B cell (primary cell): ENCODE results near the gene LRP1.

Experiments used
- EZH2 ChIP-seq: IDR thresholded peaks from 2 replicates; pipeline ENCODE4 v1.6.1; 2012; ENCODE audit warnings: borderline replicate concordance, low read depth, mild to moderate bottlenecking, moderate library complexity, low read length; ENCODE audit not compliant: insufficient read depth, poor library complexity, severe bottlenecking
- TF ChIP-seq, protein P1 (sequence below): fragments of 200-600 bp; IDR thresholded peaks from one replicate; pipeline ENCODE4 v1.8.0; 2022; ENCODE audit warnings: antibody characterized with exemption, mild to moderate bottlenecking

DNA sequence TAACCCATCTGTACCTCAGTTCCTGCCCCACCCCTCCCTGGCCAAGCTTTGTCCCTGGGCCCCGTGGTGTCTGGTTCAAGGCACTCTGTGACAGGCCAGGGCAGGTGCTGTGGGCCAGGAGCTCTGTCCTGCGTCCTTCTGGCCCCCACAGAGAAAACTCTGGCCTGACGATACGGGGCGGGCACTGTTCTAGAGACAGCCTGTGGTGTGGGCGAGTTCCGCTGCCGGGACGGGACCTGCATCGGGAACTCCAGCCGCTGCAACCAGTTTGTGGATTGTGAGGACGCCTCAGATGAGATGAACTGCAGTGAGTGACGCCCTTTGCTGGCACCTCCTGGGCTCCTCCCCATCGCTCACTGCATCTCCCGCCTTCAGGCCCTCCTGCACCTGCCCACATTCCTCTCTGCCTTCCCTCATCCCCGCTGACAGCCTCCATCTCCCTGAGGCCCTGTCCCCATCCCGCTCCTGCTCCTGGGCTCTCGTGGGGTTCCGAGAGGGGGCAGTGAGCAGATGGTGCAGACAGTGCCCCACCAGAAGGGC lies 65.5 kb downstream of the LRP1 start:
- TF ChIP-seq, protein P1, sequence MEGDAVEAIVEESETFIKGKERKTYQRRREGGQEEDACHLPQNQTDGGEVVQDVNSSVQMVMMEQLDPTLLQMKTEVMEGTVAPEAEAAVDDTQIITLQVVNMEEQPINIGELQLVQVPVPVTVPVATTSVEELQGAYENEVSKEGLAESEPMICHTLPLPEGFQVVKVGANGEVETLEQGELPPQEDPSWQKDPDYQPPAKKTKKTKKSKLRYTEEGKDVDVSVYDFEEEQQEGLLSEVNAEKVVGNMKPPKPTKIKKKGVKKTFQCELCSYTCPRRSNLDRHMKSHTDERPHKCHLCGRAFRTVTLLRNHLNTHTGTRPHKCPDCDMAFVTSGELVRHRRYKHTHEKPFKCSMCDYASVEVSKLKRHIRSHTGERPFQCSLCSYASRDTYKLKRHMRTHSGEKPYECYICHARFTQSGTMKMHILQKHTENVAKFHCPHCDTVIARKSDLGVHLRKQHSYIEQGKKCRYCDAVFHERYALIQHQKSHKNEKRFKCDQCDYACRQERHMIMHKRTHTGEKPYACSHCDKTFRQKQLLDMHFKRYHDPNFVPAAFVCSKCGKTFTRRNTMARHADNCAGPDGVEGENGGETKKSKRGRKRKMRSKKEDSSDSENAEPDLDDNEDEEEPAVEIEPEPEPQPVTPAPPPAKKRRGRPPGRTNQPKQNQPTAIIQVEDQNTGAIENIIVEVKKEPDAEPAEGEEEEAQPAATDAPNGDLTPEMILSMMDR, result no peak
- TF ChIP-seq EZH2, result no peak
